Sigmoid colon (tissue), 7 donors: Measurements from ENCODE around the gene NTRK1. TPM values are rescaled to one million over a fixed set of nuclear protein-coding genes. Genes with fewer than 3 reads are reported as not detected.

Source experiments
- DNase-seq: peaks from one replicate; pipeline ENCODE4 v3.0.0-alpha.2; 2019
- H3K27ac ChIP-seq, 4 donors: fragments of 200-600 bp; sonication (generic); one replicate each; pipeline ENCODE4 v1.5.1; 2016 to 2019; ENCODE audit warnings: mild to moderate bottlenecking in 1 of 4
- H3K27me3 ChIP-seq, 3 donors: fragments of 200-600 bp; sonication (generic); one replicate each; pipeline ENCODE4 v1.5.1; 2019; ENCODE audit warnings: mild to moderate bottlenecking in 1 of 3
- H3K36me3 ChIP-seq, 4 donors: fragments of 200-600 bp; sonication (generic); one replicate each; pipeline ENCODE4 v1.5.1; 2016 to 2019
- H3K4me1 ChIP-seq, 4 donors: fragments of 200-600 bp; sonication (generic); one replicate each; pipeline ENCODE4 v1.5.1; 2017 to 2019
- H3K4me3 ChIP-seq, 4 donors: fragments of 200-600 bp; sonication (generic); one replicate each; pipeline ENCODE4 v1.5.1; 2017 to 2019; ENCODE audit warnings: mild to moderate bottlenecking in 2 of 4, moderate library complexity in 1 of 4
- H3K9me3 ChIP-seq, 4 donors: fragments of 200-600 bp in 3 of 4; sonication (generic) in 3 of 4; one replicate each; pipeline versions ENCODE4 v1.5.1 to v1.6.1; 2013 to 2019
- EP300 ChIP-seq, 4 donors: sonication (generic); formaldehyde crosslinking; IDR thresholded peaks; one replicate each; pipeline ENCODE4 v1.6.1; 2017; ENCODE audit warnings: antibody characterized with exemption in 4 of 4
- POLR2A ChIP-seq, 2 donors: fragments of 450-650 bp; IDR thresholded peaks; one replicate each; pipeline ENCODE4 v1.6.1; 2016; ENCODE audit warnings: antibody characterized with exemption in 2 of 2, mild to moderate bottlenecking in 2 of 2, moderate library complexity in 2 of 2
- POLR2AphosphoS5 ChIP-seq, 4 donors: sonication (generic); formaldehyde crosslinking; IDR thresholded peaks; one replicate each; pipeline ENCODE4 v1.6.1; 2017; ENCODE audit warnings: antibody characterized with exemption in 4 of 4
- WGBS, 2 donors: extraction: QIAGEN DNeasy Blood & Tissue Kit; methylation state at CpG; one replicate each; pipeline ENCODE4 v1.1.7; 2013; 5-methylcytosine and 5-hydroxymethylcytosine counted together
- intact Hi-C: fragments of 100-400 bp; cut with DNase I; formaldehyde crosslinking; loops from one replicate; pipeline ENCODE4 v1.15.1; 2023
- polyA plus RNA-seq, 3 donors: library from polyadenylated mRNA; stranded (reverse); fragments of 200-250 nt; gene quantifications; one replicate each; pipeline ENCODE4 v1.2.3, GENCODE V29; 2013
- total RNA-seq, 4 donors: library from RNA; depleted of rRNA; stranded (reverse); fragments of >200 nt; gene quantifications; one replicate each; pipeline ENCODE4 v1.1.0, GENCODE V29; 2016
- TF ChIP-seq, protein P1 (sequence below), 4 experiments: fragments of 450-650 bp in 3 of 4; fragments of 200-600 bp in 1 of 4; IDR thresholded peaks; one replicate each; pipeline ENCODE4 v1.5.1; 2016 to 2019; ENCODE audit warnings: antibody characterized with exemption in 4 of 4, mild to moderate bottlenecking in 3 of 4, moderate library complexity in 2 of 4
- donor health status: healthy with polysubstance abuse.
- donor health status: Bipolar disorder and iron deficiency.
- donor health status: healthy.

NTRK1 gene
- total and polyA plus RNA-seq, 7 donors: 0.42 to 4.9 (median 2.0) TPM; not detected in 1

DNA sequence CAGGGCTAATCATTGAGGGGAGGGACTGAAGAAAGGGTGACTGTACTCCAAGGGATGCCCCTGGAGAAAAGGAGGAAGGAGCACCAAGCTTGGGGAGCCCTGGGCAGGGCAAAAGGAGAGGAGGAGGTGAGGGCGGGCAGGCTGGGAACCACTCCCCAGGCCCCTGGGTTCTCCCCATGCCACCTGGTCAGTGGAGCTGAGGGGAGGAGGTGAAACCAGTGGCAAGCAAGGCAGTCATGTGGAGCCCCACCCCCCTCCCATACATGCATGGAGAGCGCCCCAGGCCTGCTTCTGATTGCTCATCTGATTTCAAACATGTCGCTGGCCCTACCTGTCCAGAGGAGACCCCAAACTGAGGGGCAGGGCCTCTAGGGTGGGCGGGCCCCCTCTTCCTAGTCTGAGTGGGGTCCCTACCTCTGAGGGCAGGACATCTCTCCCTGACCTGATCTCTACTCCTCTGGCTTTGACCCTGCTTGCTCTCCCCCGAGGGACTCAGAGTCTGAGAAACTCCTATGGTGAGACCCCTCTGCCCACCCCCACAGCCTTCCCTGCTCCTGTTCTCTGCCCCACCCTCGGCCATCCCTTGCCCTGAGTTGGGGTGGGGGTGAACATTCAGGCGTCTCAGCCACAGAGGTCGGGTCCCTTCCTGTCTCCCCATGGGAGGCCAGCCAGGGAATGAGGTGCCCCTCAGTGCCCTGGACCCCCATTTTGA is 20.3 kb upstream of the NTRK1 start:
- Histone ChIP-seq H3K4me3 (no peak overlapping the region), H3K27me3 (peaks cover 10 to 74% (median 23%) of the 10 kb centered on the region in 3 donors), H3K9me3 (no peaks in the 10 kb centered on the region), H3K4me1 (peaks cover 0 to 8% (median 4%) of the 10 kb centered on the region in 4 donors), H3K36me3 (no peaks in the 10 kb centered on the region), H3K27ac (no peak overlapping the region)
- TF ChIP-seq POLR2A (IDR thresholded peaks at IDR 0.05) (no peak), EP300 (IDR thresholded peaks at IDR 0.05) (no peak), POLR2AphosphoS5 (IDR thresholded peaks at IDR 0.05) (no peak)
- TF ChIP-seq, protein P1, sequence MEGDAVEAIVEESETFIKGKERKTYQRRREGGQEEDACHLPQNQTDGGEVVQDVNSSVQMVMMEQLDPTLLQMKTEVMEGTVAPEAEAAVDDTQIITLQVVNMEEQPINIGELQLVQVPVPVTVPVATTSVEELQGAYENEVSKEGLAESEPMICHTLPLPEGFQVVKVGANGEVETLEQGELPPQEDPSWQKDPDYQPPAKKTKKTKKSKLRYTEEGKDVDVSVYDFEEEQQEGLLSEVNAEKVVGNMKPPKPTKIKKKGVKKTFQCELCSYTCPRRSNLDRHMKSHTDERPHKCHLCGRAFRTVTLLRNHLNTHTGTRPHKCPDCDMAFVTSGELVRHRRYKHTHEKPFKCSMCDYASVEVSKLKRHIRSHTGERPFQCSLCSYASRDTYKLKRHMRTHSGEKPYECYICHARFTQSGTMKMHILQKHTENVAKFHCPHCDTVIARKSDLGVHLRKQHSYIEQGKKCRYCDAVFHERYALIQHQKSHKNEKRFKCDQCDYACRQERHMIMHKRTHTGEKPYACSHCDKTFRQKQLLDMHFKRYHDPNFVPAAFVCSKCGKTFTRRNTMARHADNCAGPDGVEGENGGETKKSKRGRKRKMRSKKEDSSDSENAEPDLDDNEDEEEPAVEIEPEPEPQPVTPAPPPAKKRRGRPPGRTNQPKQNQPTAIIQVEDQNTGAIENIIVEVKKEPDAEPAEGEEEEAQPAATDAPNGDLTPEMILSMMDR (IDR thresholded peaks at IDR 0.05): no peak
- intact Hi-C loops: no loop called here
- DNase-seq: no peak
- 41 to 64% methylated on average over 8 of the region's 8 CpGs for WGBS, 2 donors

DNA sequence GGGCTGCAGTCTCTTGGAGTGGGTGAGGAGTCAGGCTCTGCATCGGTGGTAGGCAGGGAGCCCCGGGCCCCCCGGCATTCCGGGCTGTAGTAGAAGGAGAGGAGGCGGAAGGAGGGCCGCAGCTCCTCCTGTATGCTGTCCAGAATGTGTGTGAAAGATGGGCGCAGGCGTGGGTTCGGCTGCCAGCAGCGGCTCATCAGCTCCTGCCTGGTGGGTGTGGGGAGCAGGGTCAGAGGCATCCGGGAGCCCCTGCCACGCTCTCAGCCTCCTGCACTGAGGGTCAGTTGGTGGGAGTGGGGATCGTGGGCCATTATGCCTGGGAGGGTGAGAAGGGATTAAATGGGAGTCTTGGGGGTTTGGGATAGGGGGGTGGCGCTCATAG is 19.8 kb upstream of the NTRK1 start:
- 55 to 73% methylated on average over 14 of the region's 14 CpGs for WGBS, 2 donors
- H3K4me3 ChIP-seq: no peak overlapping the region
- TF ChIP-seq EP300 (IDR thresholded peaks at IDR 0.05) (no peak), POLR2AphosphoS5 (IDR thresholded peaks at IDR 0.05) (no peak), POLR2A (IDR thresholded peaks at IDR 0.05) (no peak)
- TF ChIP-seq, protein P1 (IDR thresholded peaks at IDR 0.05): no peak
- intact Hi-C loops: no loop called here
- no peaks in the 10 kb centered on the region for H3K36me3 ChIP-seq
- H3K27me3 ChIP-seq: peaks cover 11 to 80% (median 28%) of the 10 kb centered on the region in 3 donors
- H3K27ac ChIP-seq: no peak overlapping the region
- H3K9me3 ChIP-seq: no peaks in the 10 kb centered on the region
- no peak for DNase-seq
- peaks cover 0 to 10% (median 5%) of the 10 kb centered on the region in 4 donors for H3K4me1 ChIP-seq

DNA sequence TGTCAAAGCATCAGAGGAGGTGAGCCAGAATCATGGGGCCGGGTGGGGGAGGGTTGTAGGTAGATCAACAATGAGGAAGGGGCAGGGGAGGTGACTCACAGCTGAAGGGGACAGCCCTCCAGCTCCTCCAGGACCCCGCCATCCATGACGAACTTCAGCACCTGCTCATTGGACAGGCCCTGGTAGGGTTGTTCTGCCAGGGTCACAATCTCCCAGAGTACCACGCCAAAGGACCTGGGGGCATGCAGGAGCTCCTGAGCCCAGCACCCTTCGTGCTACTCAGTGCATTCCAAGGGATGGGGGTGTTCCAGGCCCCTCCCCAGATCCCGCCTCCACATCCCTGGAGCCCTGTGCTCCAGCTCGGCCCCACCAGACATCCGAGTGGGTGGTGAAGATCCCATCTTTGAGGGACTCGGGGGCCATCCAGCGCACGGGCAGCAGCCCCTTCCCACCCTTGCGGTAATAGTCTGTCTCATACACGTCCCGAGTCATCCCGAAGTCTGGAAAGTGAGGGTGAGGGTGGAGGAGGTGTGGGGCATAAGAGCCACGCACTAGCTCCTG is 19.3 kb upstream of the NTRK1 start:
- Histone ChIP-seq H3K9me3 (no peaks in the 10 kb centered on the region), H3K4me1 (peaks cover 0 to 10% (median 5%) of the 10 kb centered on the region in 4 donors), H3K27ac (no peak overlapping the region), H3K27me3 (peaks cover 11 to 85% (median 33%) of the 10 kb centered on the region in 3 donors), H3K36me3 (no peaks in the 10 kb centered on the region), H3K4me3 (no peak overlapping the region)
- DNase-seq: no peak
- TF ChIP-seq, protein P1 (IDR thresholded peaks at IDR 0.05): no peak
- no peak for TF ChIP-seq POLR2AphosphoS5 (IDR thresholded peaks at IDR 0.05)
- TF ChIP-seq POLR2A (IDR thresholded peaks at IDR 0.05): no peak
- no peak for TF ChIP-seq EP300 (IDR thresholded peaks at IDR 0.05)
- WGBS, 2 donors: 73 to 80% methylated on average over 16 of the region's 16 CpGs
- intact Hi-C loops: no loop called here

DNA sequence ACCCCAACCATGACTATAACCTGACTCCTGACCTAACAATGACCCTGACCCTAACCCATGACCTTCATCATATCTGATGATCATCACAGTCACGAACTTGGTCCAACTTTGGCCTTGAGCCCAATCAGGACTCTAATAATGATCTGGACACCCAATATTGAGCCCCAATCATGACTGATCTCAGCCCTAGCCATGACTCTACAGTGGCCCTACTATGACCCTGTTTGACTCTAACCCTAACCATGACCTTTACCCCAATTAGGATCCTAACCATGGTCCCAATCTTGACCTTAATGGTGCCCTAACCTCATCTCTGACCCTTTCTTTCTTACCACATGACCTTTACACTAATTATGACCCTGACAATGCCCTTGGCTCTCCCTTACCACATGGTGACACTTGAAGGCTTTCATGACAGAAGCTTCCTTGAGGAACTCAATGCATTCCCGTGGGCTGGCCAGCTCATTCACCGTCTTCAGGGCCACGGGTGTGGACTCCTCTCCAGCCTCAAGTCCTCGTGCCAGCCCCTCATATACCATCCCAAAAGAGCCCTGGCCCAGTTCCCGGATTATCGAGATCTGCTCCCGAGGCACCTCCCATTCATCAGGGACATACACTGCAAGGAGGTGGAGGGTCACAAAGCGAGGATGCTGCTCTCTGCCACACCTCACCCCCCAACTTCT is 17.9 kb upstream of the NTRK1 start:
- Histone ChIP-seq H3K4me1 (peaks cover 0 to 10% (median 5%) of the 10 kb centered on the region in 4 donors), H3K36me3 (no peaks in the 10 kb centered on the region), H3K4me3 (no peak overlapping the region), H3K9me3 (no peaks in the 10 kb centered on the region), H3K27me3 (peaks cover 11 to 86% (median 33%) of the 10 kb centered on the region in 3 donors), H3K27ac (no peak overlapping the region)
- intact Hi-C loops: no loop called here
- DNase-seq: no peak
- 78 to 86% methylated on average over 9 of the region's 9 CpGs for WGBS, 2 donors
- TF ChIP-seq, protein P1 (IDR thresholded peaks at IDR 0.05): no peak
- TF ChIP-seq POLR2A (IDR thresholded peaks at IDR 0.05) (no peak), POLR2AphosphoS5 (IDR thresholded peaks at IDR 0.05) (no peak), EP300 (IDR thresholded peaks at IDR 0.05) (no peak)
